NCI-H146 (cell line): Measurements from ENCODE around the gene PNMA3.
"Not testable (repeated sequence)": the region's sequence is repeated elsewhere in the genome, so short reads cannot be mapped to it uniquely, and the experiment has no call there.

Experiments used
- DNase-seq: peaks from one replicate; lab custom pipeline; 2025; lab: John Stamatoyannopoulos, UW

PNMA3 gene

GRCh38 chrX:153074262-153074899 lies 18.1 kb downstream of the PNMA3 start:
- DNase-seq: no peak

DNA sequence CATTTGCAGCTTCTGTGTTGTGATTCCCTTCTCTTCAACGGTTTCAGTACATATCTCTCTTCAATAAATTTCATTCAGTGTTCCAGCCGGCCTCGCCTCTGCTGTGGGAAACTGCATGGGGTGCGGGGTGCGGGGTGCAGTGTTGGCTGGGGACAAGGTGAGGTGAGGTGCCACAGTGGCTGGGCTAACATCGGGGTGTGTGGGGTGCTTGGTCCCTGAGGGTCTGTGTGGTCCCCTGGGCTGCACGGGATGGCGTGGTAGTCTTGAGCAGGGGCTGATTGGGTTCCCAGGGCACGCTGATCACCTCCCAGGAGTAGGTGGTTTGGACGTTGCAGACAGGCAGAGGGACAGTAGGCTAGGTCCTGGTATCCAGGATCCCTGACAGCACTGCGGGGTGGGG lies 18.7 kb downstream of the PNMA3 start:
- DNase-seq: no peak

GRCh38 chrX:153075366-153075765 lies 19.1 kb downstream of the PNMA3 start:
- DNase-seq: no peak

GRCh38 chrX:153077437-153078135 lies 21.3 kb downstream of the PNMA3 start:
- not testable (repeated sequence) for DNase-seq

DNA sequence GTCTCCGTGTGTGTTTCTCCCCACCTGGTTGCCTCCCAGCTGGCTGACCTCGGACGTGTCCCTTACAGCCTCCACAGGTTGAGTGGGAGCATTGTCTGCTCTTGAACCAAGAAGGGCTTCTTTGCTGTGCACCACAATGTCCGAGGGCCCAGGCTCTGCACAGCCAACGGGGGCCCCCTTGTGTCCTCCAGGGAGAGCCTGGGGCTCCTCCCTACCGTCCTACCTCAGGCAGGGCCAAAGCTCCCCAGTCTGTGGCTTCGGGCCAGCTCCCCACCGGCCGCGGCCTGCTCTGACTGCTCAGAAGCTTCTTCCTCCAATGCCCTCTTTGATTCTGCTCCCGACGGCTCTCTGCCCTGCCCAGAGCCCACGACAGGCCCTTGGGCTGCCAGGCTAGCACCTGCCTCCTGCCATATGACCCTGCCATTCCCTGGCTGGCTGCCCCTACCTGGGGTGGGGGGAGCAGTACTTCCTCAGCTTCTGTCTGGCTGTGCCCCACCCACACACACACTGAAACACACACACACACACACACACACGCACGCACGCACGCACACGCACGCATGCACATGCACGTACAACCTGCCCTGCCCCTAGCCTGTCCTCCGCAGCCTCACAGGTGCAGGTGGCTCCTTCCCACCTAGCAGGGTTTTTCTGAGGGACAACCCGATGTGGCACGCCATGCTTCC lies 27.1 kb downstream of the PNMA3 start:
- not testable (repeated sequence) for DNase-seq

DNA sequence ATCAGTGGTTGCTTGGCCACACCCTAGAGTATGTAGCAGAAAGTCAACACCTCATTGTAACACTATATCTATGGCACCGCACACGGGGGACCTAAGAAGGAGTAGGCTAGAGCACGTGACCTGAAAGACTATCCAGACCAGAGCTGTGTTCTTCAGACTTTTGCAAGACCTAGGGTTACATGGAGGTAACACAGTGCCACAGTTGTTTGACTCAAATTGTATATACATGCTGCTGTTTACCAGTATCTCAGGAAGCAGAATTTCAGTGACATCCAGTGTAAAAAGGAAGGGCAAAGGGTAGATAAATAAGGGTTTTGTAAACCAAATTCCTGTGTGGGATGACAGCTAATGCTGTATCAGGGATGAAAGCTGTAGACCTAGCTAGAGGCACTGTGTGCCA lies 46.1 kb downstream of the PNMA3 start:
- DNase-seq: no peak

DNA sequence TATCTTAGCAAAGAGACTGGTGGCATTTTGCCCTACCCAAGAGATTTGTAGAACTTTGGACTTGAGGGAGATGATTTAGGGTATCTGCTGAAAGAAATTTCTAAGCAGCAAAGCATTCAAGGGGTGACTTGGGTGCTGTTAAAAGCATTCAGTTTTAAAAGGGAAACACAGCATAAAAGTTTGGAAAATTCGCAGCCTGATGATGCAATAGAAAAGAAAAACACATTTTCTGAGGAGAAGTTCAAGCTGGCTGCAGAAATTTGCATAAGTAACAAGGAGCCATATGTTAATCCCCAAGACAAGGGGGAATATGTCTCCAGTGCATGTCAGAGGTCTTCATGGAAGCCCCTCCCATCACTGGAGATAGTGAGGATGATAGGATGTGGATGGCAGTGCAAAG lies 48.7 kb downstream of the PNMA3 start:
- DNase-seq: not testable (repeated sequence)

DNA sequence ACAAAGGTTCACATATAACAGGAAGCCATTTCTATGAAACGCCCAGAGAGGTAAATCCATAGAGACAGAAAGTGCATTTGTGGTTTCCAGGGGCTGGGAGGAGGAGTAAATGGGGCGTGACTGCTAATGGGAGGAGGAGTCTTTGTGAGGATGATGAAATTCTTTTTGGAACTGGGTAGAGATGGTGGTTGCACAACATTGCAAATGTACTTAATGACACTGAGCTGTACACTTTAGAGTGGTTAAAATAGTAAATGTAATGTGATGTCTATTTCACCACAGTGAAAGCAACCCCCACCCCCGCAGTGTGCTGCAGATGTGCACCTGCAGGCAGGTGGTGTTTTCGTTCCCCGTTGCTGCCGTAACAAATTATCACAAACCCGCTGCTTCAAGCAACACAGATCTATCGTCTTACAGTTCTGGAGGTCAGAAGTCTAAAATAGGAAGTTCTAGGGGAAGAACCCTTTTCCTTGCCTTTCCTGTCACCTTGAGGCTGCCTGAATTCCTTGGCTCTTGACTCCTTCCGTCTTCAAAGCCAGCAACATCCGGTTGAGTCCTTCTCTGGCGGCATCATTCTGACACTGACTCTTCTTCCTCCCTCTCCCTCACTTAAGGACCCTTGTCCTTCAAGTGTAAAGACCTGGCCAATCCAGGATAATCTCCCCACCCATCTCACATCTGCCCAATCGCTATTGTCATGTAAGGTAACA lies 50.0 kb downstream of the PNMA3 start:
- DNase-seq: not testable (repeated sequence)
